Tibial nerve (tissue), 4 donors: Measurements from ENCODE around the gene RNF157.

ENCODE experiments used
- CTCF ChIP-seq, 5 experiments: fragments of 200-600 bp in 3 of 5; fragments of 450-650 bp in 2 of 5; sonication (generic) in 3 of 5; IDR thresholded peaks; one replicate each; pipeline ENCODE4 v1.5.1; 2016 to 2019; ENCODE audit warnings: antibody characterized with exemption in 5 of 5, mild to moderate bottlenecking in 3 of 5, moderate library complexity in 2 of 5
- EP300 ChIP-seq, 2 donors: sonication (generic); formaldehyde crosslinking; IDR thresholded peaks; one replicate each; pipeline ENCODE4 v1.6.1; 2017; ENCODE audit warnings: antibody characterized with exemption in 2 of 2, mild to moderate bottlenecking in 1 of 2
- POLR2A ChIP-seq, 2 donors: fragments of 450-650 bp; IDR thresholded peaks; one replicate each; pipeline ENCODE4 v1.6.1; 2017; ENCODE audit warnings: antibody characterized with exemption in 2 of 2, mild to moderate bottlenecking in 2 of 2, moderate library complexity in 2 of 2

- no peak for TF ChIP-seq POLR2A (IDR thresholded peaks at IDR 0.05)
- no peak for TF ChIP-seq EP300 (IDR thresholded peaks at IDR 0.05)
- TF ChIP-seq CTCF (IDR thresholded peaks at IDR 0.05), result no peak
Observed at GRCh38 chr17:76191896-76192295, 48.4 kb downstream of the RNF157 start.
